ENCODE results near the gene RHOBTB1.

DNA sequence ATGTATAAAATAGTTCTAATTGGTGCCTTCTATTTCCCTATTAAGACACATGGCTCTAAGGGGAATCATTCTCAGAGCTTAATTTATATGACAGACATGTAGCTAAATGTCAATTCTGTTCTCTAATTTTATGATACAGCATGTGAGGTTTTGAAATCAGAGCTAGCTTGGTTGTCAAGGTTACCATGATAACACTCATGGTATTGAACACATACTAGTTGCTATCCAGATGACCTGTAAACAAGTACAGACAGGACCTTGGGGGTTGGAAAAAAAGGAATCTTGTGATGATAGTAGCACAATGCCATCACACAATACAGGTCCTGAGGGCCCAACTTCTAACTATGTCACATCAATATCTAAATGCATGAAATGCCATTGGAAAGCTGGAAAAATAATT, 49.2 kb downstream of the RHOBTB1 start:
- TF ChIP-seq, protein P1, sequence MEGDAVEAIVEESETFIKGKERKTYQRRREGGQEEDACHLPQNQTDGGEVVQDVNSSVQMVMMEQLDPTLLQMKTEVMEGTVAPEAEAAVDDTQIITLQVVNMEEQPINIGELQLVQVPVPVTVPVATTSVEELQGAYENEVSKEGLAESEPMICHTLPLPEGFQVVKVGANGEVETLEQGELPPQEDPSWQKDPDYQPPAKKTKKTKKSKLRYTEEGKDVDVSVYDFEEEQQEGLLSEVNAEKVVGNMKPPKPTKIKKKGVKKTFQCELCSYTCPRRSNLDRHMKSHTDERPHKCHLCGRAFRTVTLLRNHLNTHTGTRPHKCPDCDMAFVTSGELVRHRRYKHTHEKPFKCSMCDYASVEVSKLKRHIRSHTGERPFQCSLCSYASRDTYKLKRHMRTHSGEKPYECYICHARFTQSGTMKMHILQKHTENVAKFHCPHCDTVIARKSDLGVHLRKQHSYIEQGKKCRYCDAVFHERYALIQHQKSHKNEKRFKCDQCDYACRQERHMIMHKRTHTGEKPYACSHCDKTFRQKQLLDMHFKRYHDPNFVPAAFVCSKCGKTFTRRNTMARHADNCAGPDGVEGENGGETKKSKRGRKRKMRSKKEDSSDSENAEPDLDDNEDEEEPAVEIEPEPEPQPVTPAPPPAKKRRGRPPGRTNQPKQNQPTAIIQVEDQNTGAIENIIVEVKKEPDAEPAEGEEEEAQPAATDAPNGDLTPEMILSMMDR (conservative IDR thresholded peaks at IDR 0.05 in 1 of 2, IDR thresholded peaks at IDR 0.05 in 1 of 2; ENCODE audit: low read depth in 1 of 2, low read length in 2 of 2): no peak
- TF ChIP-seq EZH2 (IDR thresholded peaks at IDR 0.05; ENCODE audit: low read length, missing control alignments): no peak
